RWPE2 (cell line): ENCODE data around the gene TSPAN12.

Source experiments
- ATAC-seq: fragments of 200-7000 bp; cut with Tn5 transposase; 3 replicates; pipeline ENCODE4 v1.9.1; 2021; ENCODE audit warnings: low read depth
- DNase-seq: peaks from one replicate; pipeline ENCODE4 v3.0.0-alpha.2; 2020; ENCODE audit warnings: low spot score
- H3K27ac ChIP-seq: fragments of 450-650 bp; 2 replicates; pipeline ENCODE4 v1.5.1; 2017; ENCODE audit warnings: mild to moderate bottlenecking; ENCODE audit not compliant: poor library complexity, severe bottlenecking
- H3K27me3 ChIP-seq: fragments of 250-450 bp; sonication (Bioruptor Pico); 2 replicates; pipeline ENCODE4 v1.5.1; 2021; ENCODE audit warnings: mild to moderate bottlenecking, moderate library complexity; ENCODE audit not compliant: insufficient read depth, poor library complexity, severe bottlenecking
- H3K36me3 ChIP-seq: fragments of 250-450 bp; sonication (Bioruptor Pico); 2 replicates; pipeline ENCODE4 v1.5.1; 2020; ENCODE audit warnings: low read depth, mild to moderate bottlenecking, moderate library complexity
- H3K4me1 ChIP-seq: fragments of 250-450 bp; sonication (Bioruptor Pico); 2 replicates; pipeline ENCODE4 v1.5.1; 2021; ENCODE audit warnings: mild to moderate bottlenecking, moderate library complexity; ENCODE audit not compliant: insufficient read depth, poor library complexity, severe bottlenecking
- H3K4me3 ChIP-seq: fragments of 250-450 bp; sonication (Bioruptor Pico); 2 replicates; pipeline ENCODE4 v1.5.1; 2021; ENCODE audit warnings: mild to moderate bottlenecking, moderate library complexity; ENCODE audit not compliant: severe bottlenecking
- H3K9me3 ChIP-seq: fragments of 250-450 bp; sonication (Bioruptor Pico); 2 replicates; pipeline ENCODE4 v1.5.1; 2021; ENCODE audit warnings: mild to moderate bottlenecking, moderate library complexity; ENCODE audit not compliant: severe bottlenecking
- CTCF ChIP-seq: fragments of 450-650 bp; IDR thresholded peaks from one replicate; pipeline ENCODE4 v1.5.1; 2017; ENCODE audit warnings: mild to moderate bottlenecking, moderate library complexity; ENCODE audit not compliant: poor library complexity, severe bottlenecking

TSPAN12 gene

GRCh38 chr7:120867932-120868331 lies 10.0 kb upstream of the TSPAN12 start:
- Histone ChIP-seq H3K27ac (no peak overlapping the region), H3K4me1 (no peaks in the 10 kb centered on the region), H3K27me3 (peaks cover 5% of the 10 kb centered on the region), H3K4me3 (no peak overlapping the region), H3K9me3 (no peaks in the 10 kb centered on the region), H3K36me3 (no peaks in the 10 kb centered on the region)
- no peak for TF ChIP-seq CTCF
- no peak; the same call in 2 of the 3 replicates for ATAC-seq
- DNase-seq = no peak

DNA sequence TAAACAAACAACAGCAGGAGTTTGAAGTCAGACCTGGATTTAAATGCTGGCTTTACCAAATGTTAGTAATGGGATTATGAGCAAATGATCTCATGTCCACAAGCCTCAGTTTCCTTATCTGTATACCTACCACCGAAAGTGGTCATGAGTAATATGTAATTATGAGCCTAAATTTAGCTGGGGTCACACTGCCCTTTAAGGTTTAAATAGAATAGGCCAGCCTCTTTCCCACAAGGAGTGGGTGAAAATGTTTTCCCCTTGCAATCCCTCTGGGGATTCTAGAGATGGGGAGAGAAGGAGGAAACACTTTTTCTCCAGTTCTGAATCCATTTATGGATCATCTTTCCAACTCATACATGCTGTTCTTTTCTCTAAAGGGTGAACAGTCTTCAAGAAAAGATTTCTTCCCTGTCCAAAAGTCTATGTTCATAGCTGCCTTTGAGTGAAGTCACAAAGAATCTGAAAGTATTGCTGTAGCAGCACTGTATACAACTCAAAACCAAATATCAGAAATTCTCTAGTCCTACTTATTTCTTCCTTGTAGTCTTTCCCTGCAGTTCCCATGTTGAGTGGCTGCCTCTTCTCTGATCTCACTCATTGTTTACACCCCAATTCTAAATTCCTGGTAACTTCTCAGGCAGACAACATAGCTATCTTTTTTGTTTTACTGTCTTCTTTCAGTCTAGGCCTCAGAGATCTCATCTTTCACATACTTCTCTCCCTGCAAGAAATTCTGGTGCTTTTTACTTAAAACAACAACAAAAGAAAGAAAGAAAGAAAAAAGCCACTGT lies 7.4 kb upstream of the TSPAN12 start:
- TF ChIP-seq CTCF = no peak

DNA sequence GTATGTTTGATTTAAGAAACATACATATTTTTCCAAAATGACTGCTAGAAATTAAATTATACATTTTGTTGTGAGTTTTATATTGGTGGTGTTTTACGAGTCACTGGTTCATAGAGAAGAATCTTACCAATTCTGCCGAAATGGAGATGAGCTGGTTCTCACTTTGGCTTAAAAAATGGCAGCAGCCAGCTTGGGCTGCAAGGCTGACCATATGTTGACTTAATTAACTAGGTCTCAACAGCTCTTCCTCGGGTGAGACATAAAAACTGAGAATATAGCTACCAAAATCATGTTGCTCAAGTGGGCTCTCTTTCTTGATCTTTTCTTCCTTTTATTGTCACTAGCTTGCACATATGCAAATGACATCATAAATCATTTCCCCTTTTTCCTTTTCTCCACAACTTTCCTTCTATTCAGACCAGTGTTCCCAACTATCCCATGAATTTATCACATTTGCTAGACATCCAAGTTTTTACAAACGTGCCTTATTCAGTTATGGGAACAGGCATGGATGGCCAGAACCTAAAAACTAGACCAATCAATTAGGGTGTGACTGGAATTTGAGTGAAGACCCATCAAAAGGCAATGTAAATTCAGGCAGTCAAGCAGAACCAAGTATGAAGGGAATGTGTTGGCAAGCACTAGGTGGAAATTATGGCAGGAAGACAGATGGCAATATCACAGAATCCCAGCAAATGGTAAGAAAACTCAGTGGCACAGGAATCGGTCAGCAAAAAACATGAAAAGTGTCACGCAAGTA lies 6.4 kb upstream of the TSPAN12 start:
- Histone ChIP-seq H3K27ac (no peak overlapping the region), H3K36me3 (no peaks in the 10 kb centered on the region), H3K9me3 (no peaks in the 10 kb centered on the region), H3K4me1 (no peaks in the 10 kb centered on the region), H3K27me3 (peaks cover 5% of the 10 kb centered on the region), H3K4me3 (no peak overlapping the region)
- no peak for DNase-seq
- TF ChIP-seq CTCF = no peak
- ATAC-seq = no peak

More for the DNA sequence above, 7.4 kb upstream of the TSPAN12 start:
- Histone ChIP-seq H3K4me1 (no peaks in the 10 kb centered on the region), H3K27ac (no peak overlapping the region), H3K9me3 (no peaks in the 10 kb centered on the region), H3K27me3 (peaks cover 5% of the 10 kb centered on the region), H3K36me3 (no peaks in the 10 kb centered on the region), H3K4me3 (no peak overlapping the region)
- ATAC-seq (no peak), DNase-seq (no peak)

DNA sequence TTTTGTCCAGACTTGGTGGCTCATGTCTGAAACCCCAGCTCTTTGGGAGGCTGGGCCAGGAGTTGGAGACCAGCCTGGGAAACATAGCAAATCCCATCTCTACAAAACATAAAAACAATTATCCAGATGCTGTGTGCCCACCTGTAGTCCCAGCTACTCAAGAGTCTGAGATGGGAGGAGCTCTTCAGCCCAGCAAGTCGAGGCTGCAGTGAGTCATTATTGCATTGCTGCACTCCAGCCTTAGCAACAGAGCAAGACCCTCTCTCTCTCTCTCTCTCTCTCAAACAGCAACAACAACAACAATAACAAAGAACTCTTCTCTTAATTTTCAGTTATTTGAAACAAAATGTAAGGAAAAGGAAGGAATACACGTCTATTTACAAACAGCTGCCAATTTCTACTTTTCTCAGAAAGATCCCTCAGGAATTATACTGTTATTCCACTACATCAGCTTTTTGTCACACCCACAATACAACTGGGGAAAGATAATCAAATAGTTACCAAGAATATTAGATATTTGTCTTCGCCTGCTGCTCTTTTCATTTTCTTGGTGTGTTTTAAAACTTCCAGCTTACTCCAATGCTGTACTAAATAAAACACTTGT lies 5.1 kb upstream of the TSPAN12 start:
- no peaks in the 10 kb centered on the region for H3K36me3 ChIP-seq
- H3K4me3 ChIP-seq = no peak overlapping the region
- DNase-seq (no peak), ATAC-seq (no peak)
- H3K27me3 ChIP-seq = peaks cover 8% of the 10 kb centered on the region
- no peaks in the 10 kb centered on the region for H3K9me3 ChIP-seq
- TF ChIP-seq CTCF = no peak
- no peak overlapping the region for H3K27ac ChIP-seq
- H3K4me1 ChIP-seq = no peaks in the 10 kb centered on the region
